Upper lobe of right lung (tissue), 1 donor: ENCODE data around the gene YDJC. TPM values are rescaled to one million over a fixed set of nuclear protein-coding genes. Genes with fewer than 3 reads are reported as not detected.

ENCODE experiments used
- ATAC-seq: fragments of 200-7000 bp; cut with Tn5 transposase; one replicate; pipeline ENCODE4 v1.9.1; 2020; ENCODE audit warnings: mild to moderate bottlenecking, moderate library complexity
- DNase-seq: peaks from one replicate; pipeline ENCODE4 v3.0.0-alpha.2; 2020
- H3K27ac ChIP-seq: fragments of 200-600 bp; one replicate; pipeline ENCODE4 v1.8.0; 2022
- H3K27me3 ChIP-seq: fragments of 200-600 bp; one replicate; pipeline ENCODE4 v1.8.0; 2022; ENCODE audit warnings: mild to moderate bottlenecking
- H3K36me3 ChIP-seq: fragments of 200-600 bp; one replicate; pipeline ENCODE4 v1.8.0; 2022
- H3K4me1 ChIP-seq: fragments of 200-600 bp; one replicate; pipeline ENCODE4 v1.8.0; 2022
- H3K4me3 ChIP-seq: fragments of 200-600 bp; one replicate; pipeline ENCODE4 v1.8.0; 2022; ENCODE audit warnings: mild to moderate bottlenecking
- H3K9me3 ChIP-seq: fragments of 200-600 bp; one replicate; pipeline ENCODE4 v1.8.0; 2022
- intact Hi-C: fragments of 100-400 bp; cut with DNase I; formaldehyde crosslinking; loops from one replicate; pipeline ENCODE4 v1.11.0; 2022
- total RNA-seq: library from RNA; stranded (reverse); fragmentation: NEBNext Ultra II Directional; extraction: Animal tissue kit (Norgen Biotek cat#: 25700); gene quantifications from one replicate; pipeline ENCODE4 v1.2.1, GENCODE V29; 2021
- TF ChIP-seq, protein P1 (sequence below): fragments of 200-600 bp; IDR thresholded peaks from one replicate; pipeline ENCODE4 v1.8.0; 2022; ENCODE audit warnings: antibody characterized with exemption
- donor health status: DM: no; HTN: yes; CAD: no; lungs with severe emphysema.

YDJC gene
- total RNA-seq, 1 donor from 2014 or later: 13.9 TPM

DNA sequence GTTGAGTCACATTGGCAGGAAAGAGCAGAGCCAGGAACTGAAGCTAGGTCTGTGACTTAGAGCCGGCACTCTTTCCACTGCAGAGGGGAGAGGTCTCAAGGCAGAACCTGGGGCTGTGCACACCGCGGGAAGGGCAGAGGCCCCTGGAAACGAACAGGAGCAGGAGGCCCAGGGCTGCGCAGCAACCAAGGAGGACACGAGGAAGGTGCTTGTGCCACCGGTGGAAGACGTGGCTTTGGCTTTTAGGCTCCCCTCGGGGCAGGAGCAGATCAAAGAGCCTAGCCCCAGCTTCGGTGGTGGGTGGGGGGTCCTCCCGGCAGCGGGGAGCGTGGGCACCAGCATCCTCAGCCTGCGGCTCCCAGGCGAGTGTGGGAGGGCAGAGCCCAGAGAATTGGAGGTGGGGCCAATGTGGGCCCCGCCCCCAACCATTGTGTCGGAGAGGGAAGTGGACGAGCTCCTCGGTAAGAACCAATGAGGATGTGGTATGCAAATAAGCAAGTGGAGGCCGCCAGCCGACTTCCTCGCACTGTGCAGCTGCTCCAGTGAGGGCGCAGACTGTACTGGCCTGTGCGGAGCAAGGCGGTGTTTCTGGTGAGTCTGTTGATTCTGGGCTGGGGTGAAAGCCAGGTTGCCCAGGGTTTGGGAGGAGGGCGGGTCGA is 2.5 kb upstream of the YDJC start, which contains the start of gene CCDC116:
Gene CCDC116, plus strand, starts transcription at position 524 of the 659 bp plus-strand sequence. CDS start 422 bp downstream, outside the sequence.
- H3K4me1 ChIP-seq: peaks cover 3% of the 10 kb centered on the region
- intact Hi-C loops: no loop called here
- TF ChIP-seq, protein P1, sequence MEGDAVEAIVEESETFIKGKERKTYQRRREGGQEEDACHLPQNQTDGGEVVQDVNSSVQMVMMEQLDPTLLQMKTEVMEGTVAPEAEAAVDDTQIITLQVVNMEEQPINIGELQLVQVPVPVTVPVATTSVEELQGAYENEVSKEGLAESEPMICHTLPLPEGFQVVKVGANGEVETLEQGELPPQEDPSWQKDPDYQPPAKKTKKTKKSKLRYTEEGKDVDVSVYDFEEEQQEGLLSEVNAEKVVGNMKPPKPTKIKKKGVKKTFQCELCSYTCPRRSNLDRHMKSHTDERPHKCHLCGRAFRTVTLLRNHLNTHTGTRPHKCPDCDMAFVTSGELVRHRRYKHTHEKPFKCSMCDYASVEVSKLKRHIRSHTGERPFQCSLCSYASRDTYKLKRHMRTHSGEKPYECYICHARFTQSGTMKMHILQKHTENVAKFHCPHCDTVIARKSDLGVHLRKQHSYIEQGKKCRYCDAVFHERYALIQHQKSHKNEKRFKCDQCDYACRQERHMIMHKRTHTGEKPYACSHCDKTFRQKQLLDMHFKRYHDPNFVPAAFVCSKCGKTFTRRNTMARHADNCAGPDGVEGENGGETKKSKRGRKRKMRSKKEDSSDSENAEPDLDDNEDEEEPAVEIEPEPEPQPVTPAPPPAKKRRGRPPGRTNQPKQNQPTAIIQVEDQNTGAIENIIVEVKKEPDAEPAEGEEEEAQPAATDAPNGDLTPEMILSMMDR: no peak
- DNase-seq (peak; percentile 76), ATAC-seq (peak; percentile 12)
- H3K36me3 ChIP-seq: no peaks in the 10 kb centered on the region
- H3K27ac ChIP-seq: no peak within 1 kb of the TSS
- no peaks in the 10 kb centered on the region for H3K9me3 ChIP-seq
- no peaks in the 10 kb centered on the region for H3K27me3 ChIP-seq
- no peak within 1 kb of the TSS for H3K4me3 ChIP-seq

DNA sequence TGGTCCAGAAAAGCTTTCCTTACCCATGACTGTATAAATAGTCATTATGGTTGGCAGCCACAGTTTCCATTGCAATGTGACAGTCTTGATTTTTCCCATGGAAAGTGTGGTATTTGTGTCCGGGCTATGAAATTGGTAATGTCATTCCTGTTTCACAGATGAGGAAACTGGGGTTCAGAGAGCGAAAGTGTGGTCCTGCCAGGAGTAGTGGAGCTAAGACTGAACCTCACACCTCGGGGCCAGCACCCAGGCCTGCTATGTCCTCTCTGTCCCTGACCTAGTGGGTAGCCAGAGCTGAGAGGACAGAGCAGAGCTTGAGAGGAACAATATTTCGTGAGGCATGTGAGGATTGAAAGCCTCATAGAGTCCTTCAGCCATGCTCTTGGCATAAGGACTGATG is 1.2 kb upstream of the YDJC start:
- TF ChIP-seq, protein P1: no peak
- H3K27ac ChIP-seq: no peak overlapping the region
- H3K9me3 ChIP-seq: no peaks in the 10 kb centered on the region
- no peaks in the 10 kb centered on the region for H3K36me3 ChIP-seq
- H3K4me3 ChIP-seq: no peak overlapping the region
- intact Hi-C loops: no loop called here
- no peak for ATAC-seq
- DNase-seq: no peak
- H3K27me3 ChIP-seq: no peaks in the 10 kb centered on the region
- peaks cover 3% of the 10 kb centered on the region for H3K4me1 ChIP-seq

DNA sequence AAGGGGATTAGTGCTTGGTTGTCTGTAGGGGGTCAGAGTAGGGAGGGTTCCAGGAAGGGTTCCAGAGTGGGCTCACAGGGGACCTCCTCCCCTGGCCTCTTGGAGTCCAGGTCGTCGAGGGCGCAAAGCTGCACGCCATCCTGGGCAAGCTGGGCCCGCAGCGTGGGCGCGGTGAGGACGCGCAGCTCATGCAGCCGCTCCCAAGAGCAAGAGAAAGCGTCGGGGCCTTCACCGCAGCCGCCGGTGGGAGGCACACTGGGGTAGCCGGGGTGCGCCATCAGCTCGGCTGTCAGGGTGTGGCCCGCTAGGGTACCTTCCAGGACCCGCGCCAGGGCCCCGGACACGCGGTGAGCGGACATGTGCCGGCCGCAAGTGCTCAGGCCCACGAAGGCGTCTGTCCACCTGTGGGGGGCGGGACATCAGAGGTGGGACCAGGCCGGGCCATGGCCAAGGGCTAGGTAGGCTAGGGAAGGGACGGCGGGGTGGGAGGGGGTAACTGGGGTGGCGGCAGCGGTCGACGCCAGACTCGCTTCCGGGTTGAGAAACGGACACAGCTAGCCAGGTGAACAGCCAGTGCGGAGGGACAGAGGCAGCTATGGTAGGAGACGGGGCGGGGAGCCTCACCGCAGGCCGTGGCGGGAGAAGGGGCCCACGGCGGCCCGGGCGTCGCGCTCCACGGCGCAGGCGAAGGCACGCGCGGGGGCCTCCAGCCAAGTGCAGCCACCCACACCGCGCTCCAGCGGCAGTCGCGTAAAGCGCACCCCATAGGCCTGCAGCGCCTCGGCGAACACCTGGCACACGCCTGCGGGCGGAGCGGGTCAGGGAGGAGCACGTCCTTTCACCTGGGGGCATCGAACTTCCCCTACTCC is 1.2 kb downstream of the YDJC start:
- TF ChIP-seq, protein P1: no peak
- Histone ChIP-seq H3K27me3 (no peaks in the 10 kb centered on the region), H3K4me1 (peaks cover 13% of the 10 kb centered on the region), H3K27ac (no peak overlapping the region), H3K9me3 (no peaks in the 10 kb centered on the region), H3K36me3 (no peaks in the 10 kb centered on the region), H3K4me3 (peak overlapping the region; percentile 97)
- no peak for DNase-seq
- intact Hi-C loops: no loop called here
- ATAC-seq: no peak

DNA sequence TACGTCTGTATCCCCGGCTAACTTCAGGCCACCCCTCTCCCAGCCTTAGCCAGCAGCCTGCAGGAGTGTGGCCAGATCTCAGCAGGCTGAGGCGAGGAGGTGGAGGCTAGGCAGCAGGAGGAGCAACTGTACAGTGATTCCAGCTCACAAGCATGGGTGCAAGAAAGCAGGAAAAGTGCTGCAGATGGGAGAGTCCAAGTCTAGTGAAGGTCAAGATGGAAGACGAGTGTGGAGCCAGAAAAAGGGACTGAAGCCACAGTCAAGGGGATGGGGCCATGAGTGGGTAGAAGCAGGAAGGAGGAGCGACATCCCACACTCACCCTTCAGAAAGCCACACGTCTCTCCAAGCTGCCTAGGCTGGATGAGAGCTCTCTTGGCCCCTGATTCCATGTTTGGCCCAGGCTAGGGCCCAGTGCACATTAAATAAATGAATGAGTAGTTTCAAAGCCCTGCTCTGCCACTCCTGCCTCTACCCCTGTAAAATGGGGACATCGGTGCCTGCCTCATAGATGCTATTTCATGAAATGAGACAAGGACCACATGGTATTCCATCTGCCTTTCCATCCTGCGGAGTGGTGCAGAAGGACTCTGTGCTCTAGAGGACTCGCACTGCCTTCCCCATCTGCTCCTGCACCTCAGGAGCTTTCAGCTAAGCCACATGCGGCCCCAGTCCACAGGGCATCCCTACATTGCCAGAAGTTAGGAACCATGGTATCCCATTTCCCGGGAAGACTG is 2.9 kb downstream of the YDJC start:
- H3K4me1 ChIP-seq: peaks cover 21% of the 10 kb centered on the region
- H3K27ac ChIP-seq: no peak overlapping the region
- H3K9me3 ChIP-seq: no peaks in the 10 kb centered on the region
- intact Hi-C loops: no loop called here
- TF ChIP-seq, protein P1: no peak
- no peak overlapping the region for H3K4me3 ChIP-seq
- ATAC-seq: no peak
- peaks cover 9% of the 10 kb centered on the region for H3K36me3 ChIP-seq
- DNase-seq: no peak
- no peaks in the 10 kb centered on the region for H3K27me3 ChIP-seq

DNA sequence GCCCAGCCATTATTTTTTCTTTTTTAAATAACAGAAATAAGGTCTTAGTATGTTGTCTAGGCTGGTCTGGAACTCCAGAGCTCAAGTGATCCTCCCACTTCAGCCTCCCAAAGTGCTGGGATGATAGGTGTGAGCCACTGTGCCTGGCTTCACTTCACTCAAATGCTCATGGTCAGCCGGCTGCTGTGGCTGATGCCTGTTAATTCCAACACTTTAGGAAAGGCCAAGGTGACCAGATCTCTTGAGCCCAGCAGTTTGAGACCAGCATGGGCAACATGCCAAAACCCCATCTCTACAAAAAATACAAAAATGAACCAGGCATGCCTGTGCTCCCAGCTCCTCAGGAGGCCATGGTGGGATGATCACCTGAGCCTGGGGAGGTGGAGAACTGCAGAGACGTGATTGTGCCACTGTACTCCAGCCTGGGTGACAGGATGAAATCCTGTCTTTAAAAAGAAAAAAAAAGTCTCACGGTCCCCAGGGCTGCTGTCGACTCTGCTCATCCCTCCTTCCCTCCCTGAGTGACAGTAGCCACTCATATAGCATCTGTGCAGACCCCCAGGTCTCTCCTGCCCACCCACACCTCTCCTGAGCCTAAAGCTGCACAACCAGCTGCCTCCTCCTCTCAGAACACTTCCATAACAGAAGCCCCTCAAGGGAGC is 3.6 kb downstream of the YDJC start:
- H3K4me3 ChIP-seq: no peak overlapping the region
- TF ChIP-seq, protein P1: no peak
- H3K36me3 ChIP-seq: peaks cover 10% of the 10 kb centered on the region
- peaks cover 21% of the 10 kb centered on the region for H3K4me1 ChIP-seq
- no peaks in the 10 kb centered on the region for H3K9me3 ChIP-seq
- DNase-seq (no peak), ATAC-seq (no peak)
- intact Hi-C loops: no loop called here
- H3K27me3 ChIP-seq: no peaks in the 10 kb centered on the region
- no peak overlapping the region for H3K27ac ChIP-seq
